Hematopoietic multipotent progenitor cell treated with erythropoietin and hydrocortisone succinate and interleukin-3 and kit ligand, for 6 days (in vitro differentiated cells): ENCODE data around the gene COL23A1.
A peak's percentile ranks its signal among the peaks of the same experiment; 100 is the strongest.
"Not testable (repeated sequence)": the region's sequence is repeated elsewhere in the genome, so short reads cannot be mapped to it uniquely, and the experiment has no call there.

ENCODE experiments used
- DNase-seq: peaks from one replicate; pipeline ENCODE4 v3.0.0-alpha.2; 2015

COL23A1 gene

DNA sequence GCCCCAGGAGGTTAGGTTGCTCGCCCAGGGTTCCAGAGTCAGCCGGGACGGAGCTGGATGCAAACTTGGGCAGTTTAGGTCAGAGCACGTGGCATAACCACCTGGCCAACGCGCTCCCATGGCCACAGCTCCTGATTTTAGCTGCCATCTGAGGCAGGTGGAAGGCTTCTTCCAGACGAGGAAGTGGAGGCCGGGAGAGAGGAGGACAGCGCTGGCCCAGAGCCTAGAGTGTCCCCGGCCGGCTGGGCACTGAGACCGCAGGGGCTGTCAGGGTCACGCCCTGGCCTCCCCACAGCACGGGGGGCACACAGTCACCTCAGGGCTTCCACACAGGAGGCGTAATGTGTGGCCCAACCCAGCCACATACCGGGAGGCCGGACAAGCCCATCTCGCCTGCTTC, 341.4 kb downstream of the COL23A1 start:
- DNase-seq = no peak

DNA sequence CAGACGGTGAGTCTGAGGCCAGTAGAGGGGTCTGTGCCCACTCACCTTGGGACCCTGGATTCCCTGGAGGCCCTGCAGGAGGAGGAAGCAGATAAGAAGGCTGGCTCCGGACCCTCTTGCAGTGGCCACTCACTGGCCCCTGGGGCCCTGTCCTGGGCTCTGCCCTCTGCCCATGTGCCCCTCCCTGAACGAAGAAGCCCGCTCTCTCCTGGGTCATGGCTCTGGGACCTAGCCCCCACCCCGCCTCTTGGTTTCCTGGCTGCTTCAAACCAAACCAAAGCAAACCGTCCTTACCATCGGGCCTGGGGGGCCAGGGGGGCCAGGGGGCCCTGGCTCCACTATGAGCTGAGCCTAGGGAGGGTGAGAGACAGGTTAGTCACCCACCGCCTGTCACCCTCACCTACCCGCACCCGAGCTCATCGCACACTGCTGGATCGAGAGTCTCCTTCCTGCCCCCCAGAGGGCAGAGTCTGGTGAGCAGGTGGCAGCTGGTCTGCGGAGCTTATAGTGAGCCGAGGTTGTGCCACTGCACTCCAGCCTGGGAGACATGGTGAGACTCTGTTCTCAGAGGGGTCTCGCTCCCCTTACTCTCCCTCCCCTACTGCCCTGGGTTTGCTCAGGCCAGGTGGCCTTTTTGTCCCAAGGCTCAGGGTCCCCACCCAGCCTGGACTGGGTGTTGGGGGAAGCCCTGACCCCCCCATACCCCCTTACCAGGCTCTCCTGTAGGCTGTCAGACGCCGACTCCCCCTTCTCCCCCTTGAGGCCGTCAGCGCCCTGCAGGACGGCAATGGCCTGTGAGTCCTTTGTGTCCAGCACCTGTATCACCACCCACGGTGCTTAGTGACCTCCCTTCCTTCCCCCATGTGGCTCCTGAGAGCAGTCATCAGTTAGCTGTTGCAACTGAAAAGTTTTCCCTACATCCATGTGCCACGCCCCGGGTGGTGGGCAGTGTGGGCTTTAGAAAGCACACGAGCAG, 342.4 kb downstream of the COL23A1 start:
- no peak for DNase-seq

DNA sequence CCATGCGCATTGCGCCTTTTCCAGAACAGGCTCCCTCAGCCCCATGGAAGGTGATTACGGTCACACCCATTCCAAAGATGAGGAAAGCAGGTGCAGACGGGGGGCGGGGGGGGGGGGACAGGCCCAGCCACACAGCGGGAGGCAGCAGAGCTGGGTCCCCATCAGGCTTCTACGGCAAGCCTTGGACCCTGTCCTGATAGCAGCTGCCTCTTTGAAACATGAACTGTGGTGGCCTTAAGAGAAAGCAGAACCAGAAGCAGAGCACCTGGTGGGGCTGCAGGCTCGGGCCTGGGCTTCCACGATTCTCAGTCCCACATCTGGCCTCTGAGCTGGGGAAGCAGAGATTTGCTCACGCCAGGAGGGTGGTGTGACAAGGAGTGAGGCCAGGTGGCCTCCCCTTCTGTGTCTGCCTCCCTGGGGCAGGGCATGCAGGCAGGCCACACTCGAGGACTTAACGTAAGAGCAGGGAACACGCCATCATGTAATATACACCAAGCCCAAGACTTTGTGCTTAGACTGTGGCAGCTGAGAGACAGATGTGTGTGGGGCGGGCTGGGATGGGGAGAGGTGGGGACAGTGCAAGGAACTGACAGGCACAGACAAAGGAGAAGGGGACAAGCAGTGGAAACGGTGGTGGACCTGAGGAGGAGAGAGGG, 343.4 kb downstream of the COL23A1 start:
- no peak for DNase-seq

DNA sequence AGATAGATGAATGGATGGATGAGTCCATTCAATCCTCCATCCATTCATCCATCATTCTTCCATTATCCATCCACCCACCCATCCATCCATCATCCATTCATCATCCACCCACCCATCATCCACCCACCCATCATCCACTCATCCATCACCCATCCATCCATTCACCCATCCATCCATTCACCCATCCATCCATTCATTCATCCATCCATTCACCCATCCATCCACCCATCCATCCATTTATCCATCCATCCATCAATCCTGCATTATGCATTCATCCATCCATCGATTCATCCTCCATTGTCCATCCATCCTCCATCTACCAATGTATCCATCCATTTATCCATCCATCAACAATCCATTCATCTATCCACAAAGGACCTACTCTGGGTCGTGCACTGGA, 344.8 kb downstream of the COL23A1 start:
- no peak for DNase-seq

DNA sequence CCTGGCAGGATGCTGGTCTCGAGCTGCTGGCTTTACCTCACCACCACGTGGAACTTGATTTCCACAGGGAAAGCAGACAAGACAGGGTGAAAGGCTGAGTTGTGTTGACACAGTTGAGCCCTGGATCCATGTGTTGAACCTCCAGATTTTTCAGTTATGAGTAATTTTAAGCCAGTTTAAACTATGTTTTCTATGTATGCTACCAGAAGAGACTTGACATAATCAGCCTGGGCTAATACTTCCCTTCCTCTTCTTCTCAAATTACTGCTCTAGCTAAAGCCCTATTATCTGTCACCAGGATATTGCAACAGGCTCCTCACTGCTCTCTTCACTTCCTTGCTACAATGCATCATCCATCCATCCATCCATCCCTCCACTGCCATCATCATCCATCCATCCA, 345.6 kb downstream of the COL23A1 start:
- DNase-seq = no peak

DNA sequence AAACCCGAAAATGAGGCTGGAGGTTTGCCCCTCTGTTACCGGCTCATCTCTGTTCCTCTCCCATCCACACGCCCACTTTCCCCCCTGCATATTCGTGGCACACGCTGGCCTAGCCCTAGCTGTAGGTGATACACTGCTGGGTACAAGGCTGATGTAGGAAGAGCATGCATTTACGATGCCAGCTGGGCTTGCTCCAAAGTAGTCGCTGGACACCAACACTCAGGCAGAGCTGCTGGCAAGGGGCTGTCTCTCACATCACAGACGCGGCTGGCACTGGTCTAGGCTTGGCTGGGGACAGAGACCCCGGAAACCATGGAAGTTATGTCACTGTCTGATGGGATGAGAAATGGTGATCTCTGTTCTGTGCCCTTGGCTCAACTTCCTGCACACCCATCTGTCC, 347.8 kb downstream of the COL23A1 start:
- DNase-seq = no peak

DNA sequence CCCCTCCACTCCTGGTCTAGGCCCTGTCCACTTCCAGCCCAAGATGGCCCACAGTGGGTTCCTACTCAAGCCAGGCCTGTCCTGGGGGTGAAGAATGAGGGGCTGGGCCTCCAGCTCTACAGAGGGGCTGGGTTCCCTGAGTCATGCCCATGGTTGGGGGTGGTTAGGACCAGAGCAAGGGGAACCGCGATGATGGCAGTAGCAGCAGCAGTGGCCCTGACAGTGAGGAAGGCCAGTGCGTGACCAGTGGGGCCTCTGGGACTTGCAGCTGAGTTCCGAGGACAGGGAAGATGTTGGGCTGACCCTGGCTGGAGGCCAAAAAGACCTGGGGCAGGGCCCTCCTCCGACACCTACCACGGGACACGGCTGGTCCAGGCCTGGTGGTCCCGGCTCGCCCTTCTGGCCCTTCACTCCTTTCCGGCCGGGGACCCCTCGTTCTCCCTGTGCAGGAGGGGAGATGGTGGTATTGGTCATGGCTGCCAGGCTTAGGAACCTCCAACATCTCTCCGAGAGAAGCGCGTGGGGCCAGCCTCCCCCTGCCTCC, 348.4 kb downstream of the COL23A1 start:
- no peak for DNase-seq

DNA sequence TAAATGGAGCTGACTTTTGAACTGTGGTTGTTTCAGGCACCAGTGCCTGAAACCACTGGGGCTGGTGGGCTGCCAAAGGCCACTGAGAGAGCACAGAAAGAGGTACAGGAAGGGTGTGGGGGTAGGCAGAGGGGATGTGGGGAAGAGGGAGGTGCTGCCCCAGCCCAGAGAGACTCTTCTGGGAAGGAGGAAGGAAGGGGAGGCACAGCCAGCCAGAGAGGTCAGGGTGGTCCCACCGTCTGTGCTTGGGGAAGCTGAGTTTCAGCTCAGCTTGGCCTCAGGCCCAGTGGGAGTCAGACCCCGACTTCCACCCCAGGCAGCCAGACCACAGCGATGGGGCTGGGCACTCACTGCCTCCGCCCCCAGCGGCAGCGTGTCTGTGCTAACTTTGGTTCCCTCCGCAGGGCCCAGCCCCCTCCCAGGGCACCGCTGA, 348.9 kb downstream of the COL23A1 start:
- peak; percentile 58 for DNase-seq

DNA sequence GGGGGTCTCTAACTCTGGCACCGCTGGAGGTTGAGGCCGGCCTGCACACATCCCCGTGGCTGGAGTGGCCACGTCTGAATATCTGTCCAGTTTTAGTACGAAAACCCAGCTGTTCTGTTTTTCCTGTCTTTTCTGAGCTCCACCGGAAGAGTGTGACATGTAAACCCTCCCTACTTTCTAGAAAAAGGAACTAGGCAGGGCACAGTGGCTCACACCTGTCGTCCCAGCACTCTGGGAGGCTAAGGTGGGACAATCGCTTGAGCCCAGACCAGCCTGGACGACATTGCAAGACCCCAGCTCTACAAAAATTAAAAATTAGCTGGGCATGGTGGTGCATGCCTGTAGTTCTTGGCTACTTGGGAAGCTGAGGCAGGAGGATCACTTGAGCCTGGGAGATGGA, 349.4 kb downstream of the COL23A1 start:
- peak; percentile 49 for DNase-seq

DNA sequence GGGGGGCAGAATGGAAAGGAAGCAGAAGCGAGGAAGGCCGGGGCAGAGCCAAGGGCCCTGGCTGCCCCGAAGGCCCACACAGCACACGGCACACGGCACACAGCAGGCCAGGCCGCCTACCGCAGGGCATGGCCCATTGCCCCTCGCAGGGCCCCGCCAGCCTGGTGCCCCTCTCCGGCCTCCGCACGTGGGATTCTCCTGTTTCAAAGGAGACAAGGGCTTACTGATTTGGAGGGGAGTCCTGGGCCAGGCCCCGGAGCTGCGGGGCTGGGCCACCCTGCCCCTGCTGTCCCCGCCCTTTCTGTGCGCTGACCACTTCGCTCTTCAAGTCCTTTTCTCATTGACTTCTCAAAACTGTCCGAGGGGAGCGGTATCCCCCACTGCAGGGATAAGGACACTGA, 349.9 kb downstream of the COL23A1 start:
- DNase-seq = no peak

DNA sequence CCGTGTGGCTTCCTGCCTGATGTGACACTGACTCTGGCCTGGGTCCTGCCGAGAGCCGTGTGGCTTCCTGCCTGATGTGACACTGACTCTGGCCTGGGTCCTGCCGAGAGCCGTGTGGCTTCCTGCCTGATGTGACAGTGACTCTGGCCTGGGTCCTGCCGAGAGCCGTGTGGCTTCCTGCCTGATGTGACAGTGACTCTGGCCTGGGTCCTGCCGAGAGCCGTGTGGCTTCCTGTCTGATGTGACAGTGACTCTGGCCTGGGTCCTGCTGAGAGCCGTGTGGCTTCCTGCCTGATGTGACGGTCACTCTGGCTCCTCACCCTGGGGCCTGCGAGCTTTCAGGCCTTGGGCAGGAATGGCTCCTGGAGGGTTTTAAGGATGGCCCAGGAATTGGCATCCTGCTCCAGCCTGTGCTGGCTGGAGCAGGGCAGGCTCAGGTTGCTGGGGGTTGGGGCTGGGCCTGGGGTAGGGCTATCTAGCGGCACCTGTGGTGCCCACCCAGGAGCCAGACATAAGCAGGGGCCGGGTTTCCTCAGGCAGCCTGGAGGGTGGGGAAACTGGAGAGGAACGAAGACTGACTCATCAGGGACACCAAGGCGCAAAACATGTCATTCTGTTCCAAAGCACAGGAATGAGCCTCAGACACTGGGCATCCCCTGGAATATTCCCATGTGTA, 350.4 kb downstream of the COL23A1 start:
- DNase-seq = not testable (repeated sequence)

DNA sequence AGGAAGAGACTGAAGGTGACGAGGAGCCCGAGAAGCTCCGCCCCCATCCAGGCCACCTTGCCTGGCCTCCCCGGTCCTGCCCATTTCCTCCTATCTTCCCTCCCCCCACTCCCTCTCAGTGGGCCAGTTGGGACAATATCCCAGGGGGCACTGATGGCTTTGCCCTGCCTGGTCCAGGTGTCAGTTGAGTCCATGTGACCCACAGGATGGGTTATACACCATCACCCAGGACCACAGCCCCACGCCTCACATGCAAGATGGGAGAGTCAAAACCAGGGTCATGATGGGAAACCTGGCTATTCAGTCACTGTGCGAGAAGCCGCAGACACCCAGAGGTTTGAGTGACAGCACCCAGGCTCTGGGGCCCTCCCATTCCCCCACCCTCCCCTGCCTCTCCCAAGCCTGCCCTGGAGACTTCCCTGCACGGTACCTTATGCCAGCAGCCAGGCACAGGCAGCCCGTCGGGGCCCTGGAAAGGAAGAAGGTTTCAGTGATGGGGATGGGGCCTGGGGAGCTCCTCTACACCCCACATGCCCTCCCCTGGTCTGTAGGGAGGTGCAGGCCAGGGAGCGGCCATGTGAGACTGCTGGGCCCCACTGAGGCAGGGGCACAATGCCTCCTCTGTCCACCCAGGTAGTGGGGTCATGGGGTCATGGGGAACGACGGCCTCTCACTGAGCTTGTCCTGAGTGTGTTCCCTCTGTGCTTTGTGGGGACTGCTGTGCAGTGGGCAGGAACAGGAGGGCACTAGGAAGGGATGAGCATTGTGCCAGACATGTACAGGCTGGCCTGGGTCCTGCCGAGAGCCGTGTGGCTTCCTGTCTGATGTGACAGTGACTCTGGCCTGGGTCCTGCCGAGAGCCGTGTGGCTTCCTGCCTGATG, 351.2 kb downstream of the COL23A1 start:
- no peak for DNase-seq

DNA sequence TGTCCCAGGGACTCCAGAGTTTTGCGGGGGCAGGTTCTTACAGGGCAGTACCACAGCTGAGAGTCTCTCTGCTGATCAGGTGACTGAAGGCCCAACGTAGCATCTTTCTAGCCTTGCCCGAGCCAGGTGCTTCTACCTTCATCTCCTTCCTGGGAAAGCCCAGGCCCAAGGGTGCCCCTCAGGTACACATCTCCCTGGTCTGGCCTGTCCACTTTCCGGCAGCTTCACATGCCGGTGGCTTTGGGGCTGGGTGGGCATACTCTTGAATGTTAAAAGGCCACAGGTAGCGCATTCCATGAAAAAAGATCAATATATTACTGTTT, 351.9 kb downstream of the COL23A1 start:
- DNase-seq = no peak

DNA sequence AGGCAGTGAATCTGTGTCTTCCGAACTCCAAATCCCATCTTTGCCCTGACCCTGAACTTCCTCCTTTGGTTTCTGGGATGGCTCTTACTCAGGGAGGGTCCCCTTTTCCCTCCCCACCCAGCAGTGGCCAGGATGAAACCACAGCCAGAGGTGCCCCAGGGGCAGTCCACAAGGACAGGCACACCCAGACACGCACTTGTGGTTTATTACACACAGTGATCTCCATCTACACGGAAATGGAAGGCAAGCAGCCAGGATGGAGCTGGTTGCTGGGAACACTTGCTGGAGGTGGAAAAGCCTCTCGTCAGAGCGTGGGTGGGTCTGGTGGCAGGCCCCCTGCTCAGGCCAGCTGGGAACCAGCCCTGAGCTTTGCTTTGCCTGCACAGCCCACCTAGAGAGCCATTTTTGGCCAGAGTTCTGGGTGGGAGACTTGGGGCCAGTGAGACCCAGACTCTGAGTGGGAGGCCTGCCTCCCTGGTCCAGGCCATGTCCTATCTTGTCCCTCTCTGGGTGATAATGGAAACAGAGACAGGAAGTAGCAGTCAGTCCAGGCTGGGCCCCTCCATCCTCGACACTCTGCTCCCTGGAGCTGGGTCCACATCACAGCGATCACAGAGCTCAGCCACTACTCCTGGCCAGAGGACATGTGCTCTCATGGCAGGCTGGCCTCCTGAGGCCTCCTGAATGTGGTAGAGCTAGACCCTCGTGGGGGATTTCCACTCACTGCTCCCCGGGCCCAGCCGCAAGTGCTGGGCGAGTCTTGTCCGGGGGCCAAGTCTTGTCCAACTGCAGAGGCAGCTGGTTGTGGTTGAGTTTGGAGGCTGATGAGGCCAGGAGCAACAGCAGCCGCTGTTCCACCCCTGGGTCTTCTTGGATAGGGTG, 352.5 kb downstream of the COL23A1 start:
- peak; percentile 47 for DNase-seq

DNA sequence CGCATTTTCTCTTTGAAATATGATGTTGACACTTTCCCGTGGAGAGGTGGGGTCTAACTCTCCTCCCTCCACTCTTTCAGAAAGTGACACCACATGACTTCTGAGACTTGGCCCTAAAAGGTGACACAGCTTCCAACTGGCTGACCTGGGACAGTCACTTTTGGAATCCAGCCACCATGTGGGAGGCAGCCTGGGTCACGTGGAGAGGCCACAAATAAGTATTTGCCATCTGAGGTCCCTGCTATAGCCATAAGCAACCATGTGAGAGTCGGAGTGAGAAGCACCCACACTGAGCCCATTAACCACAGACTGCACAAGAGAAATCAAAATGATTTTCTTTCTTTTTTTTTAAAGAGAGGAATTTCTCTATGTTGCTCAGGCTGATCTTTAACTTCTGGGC, 353.5 kb downstream of the COL23A1 start:
- peak; percentile 59 for DNase-seq

DNA sequence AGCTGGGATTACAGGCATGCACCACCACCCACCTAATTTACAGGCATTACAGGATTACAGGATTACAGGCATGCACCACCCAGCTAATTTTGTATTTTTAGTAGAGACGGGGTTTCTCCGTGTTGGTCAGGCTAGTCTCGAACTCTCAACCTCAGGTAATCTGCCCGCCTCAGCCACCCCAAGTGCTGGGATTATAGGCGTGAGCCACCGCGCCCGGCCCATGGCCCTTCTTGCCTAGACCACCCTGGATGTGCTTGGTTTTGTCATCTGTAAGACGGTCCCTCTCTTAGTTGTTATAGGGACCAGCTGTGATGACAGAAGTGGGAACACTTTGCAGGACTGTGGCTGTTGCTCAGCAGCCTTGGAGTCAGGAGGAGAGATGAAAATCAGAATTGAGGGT, 354.1 kb downstream of the COL23A1 start:
- DNase-seq = no peak

DNA sequence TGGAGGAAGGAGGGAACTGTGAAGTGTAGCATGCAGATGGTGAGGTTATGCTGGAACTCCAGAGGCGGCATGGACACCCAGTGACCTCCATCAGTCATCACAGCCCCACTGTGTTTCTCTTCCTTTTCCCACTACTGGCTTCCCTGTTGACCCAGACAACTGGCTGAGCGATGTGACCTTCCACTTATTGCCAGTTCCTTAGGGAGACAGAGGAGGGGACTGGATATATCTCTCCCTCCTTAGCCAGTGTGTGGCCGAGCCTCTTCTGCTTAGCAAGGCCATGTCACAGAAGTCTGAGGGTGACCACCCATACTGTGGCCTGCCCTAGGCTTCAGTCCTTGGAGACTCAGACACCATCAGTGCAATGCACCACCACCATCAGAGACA, 354.6 kb downstream of the COL23A1 start:
- no peak for DNase-seq

DNA sequence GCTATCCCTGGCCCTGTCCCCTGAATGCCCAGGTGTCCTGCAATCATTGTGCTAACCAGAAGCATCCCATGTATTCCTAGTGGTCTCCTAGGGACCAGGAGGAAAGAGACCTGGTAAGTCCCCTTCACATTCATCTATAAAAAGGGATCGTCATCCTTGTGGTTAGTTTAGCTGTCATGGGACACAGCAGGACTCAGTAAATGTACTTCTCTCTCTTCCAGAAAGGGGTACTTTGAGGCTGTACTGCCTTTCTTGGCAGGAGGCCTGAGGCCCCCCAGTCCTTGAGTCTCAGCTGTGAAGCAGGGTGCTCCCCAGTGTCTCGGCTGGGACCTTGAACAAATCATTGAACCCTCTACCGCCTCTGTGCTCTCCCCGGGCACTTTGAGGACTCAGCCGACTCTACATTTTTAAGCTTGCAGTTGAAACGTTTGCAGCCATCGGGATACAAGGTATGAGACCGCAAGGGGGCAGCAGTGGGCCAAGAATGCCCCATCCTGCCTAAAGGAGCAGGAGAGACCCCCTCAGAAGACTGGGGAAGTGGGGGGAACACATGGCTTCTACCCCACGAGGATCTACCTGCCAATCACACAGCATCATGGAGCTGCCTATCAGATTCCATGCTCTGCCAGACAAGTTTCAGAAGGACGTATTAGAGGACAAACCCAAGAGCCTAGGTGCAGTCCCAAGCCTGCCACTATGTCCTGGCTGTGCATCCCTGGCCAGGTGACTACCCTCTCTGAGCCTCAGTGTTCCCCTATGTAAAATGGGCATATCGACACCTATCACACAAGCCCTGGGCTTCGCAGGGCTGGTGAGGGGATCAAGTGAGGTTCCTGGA, 355.2 kb downstream of the COL23A1 start:
- DNase-seq = peak; percentile 92

DNA sequence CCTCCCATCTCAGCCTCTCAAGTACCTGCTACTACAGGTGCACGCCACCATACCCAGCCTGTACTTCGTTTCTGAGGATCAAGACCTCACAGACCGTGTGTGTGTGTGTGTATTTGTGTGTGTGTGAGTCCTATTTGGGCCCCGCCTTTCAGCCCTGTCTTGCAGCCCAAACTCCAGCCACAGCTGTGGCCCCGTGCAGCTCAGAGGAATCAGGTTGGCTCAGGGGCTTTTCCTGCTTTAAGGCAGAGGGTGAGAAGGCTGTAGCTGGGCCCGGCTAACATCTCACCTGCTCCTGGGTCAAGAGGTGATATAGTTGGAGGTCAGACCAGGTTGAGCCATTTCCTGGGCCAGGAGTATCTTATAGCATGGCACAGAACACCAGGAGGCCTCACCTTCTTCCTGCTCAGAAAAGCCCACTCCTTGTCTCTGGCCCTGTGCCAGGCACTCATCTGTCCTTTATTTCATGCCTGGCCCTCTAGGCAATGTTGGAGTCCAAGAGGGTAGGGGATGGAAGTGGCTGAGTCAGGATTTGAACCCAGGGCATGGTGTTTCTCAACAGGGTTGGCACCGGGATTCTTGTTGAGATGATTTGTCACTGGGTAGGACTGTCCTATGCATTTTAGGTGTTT, 356.0 kb downstream of the COL23A1 start:
- no peak for DNase-seq

DNA sequence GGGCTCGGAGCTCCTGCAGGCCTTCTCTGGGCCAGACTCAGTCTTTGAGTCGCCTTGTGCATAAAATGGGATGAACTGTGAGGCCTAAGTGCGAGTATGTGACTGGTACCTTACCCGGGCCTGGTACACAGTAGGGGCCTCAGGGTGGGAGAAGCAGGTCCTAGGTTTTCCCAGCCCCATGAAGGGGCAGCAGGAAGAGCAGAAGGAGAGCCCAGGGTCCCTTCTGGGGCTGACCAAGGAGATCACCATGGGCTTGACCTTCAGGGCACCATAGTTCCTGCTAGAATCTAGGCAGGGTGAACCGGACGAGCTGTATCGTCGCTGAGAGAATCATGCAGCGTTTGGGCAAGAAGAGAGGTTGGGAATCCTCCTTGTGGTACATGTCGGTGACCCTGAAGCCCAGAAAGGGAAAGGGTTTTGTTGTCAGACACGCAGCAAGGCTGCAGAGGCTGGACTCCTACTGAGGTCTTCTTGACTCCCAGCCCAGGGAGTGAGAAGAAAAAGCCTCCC, 357.2 kb downstream of the COL23A1 start:
- DNase-seq = no peak
